RWPE1 (cell line): ENCODE measurements around the gene CRYBB2.
"Not testable (repeated sequence)": the region's sequence is repeated elsewhere in the genome, so short reads cannot be mapped to it uniquely, and the experiment has no call there.

Experiments
- CTCF ChIA-PET: fragments of 350-600 bp; sonication (Branson Sonifier 250); formaldehyde crosslinking; extraction: SDS; loops from one replicate; lab custom pipeline; 2021; lab: Yijun Ruan, JAX
- POLR2A ChIA-PET: fragments of 400-600 bp; formaldehyde crosslinking; extraction: SDS; loops from one replicate; lab custom pipeline; 2020; ENCODE audit warnings: antibody characterized with exemption; ENCODE audit not compliant: low non-redundant PET; lab: Yijun Ruan, JAX
- DNase-seq: peaks from one replicate; pipeline ENCODE4 v3.0.0; 2012; ENCODE audit warnings: low spot score
- H3K27ac ChIP-seq: fragments of 450-650 bp; 2 replicates; pipeline ENCODE4 v1.5.1; 2017
- TF ChIP-seq, protein P1 (sequence below): fragments of 450-650 bp; conservative IDR thresholded peaks from 2 replicates; pipeline ENCODE4 v1.5.1; 2017; ENCODE audit warnings: low read depth, mild to moderate bottlenecking

Gene CRYBB2

DNA sequence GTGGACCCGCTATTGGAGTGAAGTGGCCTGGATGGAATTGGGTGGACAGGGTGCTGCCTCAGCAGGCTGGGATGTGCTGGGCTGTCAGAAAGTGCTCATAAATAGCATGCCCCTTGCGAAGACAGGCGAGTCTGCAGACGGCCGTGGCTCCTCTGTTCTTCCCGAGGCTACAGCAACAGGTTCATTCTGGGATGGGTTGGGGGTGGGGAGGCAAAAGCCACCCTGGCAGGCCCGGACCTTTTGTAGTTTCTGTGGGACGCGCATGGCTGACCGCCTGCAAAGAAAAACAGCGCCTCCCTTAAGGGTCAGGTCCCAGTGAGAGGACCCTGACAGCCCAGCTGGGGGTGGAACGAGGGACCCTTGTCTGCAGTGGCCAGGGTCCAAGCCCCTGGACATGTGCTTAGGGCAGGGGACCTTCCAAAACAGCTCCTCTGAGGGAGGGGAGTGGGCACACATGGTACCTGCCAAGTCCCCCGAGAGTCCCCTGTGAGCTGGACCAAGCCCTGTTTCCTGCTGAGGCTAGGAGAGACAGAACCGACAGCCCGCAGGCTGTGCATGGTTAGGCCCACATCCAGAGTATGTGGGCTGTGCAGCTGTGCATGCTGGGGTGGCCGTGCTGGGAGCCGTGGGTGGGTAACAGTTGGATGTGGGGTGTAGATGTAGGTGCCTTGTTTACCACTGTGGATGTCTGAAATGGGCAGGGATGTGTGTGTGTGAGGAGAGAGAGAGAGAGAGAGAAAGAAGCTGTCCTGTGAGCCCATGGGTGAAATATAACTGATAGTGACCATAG is 19.5 kb upstream of the CRYBB2 start, which contains the start of gene CRYBB3:
TSS of gene CRYBB3 (plus strand) at position 128 of the 790 bp plus-strand sequence. CDS start 1,539 bp downstream, outside the sequence.
- CTCF ChIA-PET, result no interaction called here
- no peak for DNase-seq
- POLR2A ChIA-PET, result no interaction called here
- H3K27ac ChIP-seq, result peak within 1 kb of the TSS; percentile 52
- TF ChIP-seq, protein P1, sequence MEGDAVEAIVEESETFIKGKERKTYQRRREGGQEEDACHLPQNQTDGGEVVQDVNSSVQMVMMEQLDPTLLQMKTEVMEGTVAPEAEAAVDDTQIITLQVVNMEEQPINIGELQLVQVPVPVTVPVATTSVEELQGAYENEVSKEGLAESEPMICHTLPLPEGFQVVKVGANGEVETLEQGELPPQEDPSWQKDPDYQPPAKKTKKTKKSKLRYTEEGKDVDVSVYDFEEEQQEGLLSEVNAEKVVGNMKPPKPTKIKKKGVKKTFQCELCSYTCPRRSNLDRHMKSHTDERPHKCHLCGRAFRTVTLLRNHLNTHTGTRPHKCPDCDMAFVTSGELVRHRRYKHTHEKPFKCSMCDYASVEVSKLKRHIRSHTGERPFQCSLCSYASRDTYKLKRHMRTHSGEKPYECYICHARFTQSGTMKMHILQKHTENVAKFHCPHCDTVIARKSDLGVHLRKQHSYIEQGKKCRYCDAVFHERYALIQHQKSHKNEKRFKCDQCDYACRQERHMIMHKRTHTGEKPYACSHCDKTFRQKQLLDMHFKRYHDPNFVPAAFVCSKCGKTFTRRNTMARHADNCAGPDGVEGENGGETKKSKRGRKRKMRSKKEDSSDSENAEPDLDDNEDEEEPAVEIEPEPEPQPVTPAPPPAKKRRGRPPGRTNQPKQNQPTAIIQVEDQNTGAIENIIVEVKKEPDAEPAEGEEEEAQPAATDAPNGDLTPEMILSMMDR, result no peak

DNA sequence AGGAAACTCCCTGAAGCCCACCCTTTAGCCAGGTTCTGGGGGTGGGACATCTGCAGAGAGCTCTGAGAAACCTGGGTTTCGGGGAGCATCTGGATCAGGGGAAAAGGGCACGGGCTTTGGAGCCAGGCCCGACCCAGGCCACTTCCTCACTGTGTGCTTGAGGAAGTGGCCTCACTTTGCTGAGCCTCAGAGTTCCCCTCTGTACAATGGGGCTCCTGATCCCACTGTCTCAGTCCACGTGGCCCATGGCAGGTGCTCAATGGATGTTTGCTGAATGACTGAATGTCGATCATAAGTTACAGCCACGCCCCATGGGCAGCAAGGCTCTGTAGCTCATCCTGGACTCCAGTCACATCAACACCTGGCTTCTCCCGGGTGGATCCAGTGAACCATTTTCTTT is 18.5 kb upstream of the CRYBB2 start:
- POLR2A ChIA-PET, result no interaction called here
- TF ChIP-seq, protein P1, result no peak
- peak overlapping the region; percentile 52 for H3K27ac ChIP-seq
- CTCF ChIA-PET, result interaction anchor here (0.6 kb wide), 1 partner anchor 141 kb away, joined by 3 read pairs; no protein-coding TSS in a partner anchor
- no peak for DNase-seq

DNA sequence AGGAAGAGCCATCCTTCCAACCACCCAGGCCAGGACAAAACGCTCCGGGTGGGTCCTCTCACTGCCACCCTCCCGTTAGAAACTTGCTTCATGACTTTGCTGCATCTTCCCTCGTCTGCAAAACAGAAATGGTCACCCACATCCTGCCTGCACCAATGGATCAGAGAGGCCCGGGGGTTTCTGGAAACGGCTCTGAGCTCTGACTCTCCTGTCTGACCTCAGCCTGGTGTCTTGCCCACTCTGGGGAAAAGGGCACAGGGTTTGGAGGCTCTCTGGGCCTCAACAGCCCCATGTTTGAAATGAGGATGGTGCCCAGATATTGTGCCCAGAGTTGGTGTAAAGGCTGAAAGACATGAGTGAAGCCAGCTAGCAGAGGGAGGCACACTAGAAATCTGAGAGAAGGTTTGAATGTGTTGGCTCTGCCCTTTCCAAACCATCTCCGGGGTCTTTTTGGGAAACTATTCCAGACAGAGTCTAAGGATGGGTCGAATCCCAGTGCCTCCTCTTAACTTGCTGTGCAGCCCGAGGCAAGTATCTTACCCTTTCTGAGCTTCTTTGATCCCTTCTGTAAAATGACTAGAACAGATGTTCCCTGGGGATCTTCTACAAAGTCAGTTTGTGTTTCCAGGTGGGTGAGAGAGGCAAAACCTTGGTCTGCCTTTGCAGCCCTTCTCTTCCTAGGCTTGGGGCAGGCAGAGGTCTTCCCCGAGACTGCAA is 17.7 kb upstream of the CRYBB2 start:
- CTCF ChIA-PET, result interaction anchor here (0.6 to 1.4 kb wide), 9 partner anchors 11 to 667 kb away, joined by 3 to 9 read pairs (median 3); no protein-coding TSS in a partner anchor
- no peak for DNase-seq
- TF ChIP-seq, protein P1, result no peak
- POLR2A ChIA-PET, result no interaction called here
- H3K27ac ChIP-seq, result peak overlapping the region; percentile 52

DNA sequence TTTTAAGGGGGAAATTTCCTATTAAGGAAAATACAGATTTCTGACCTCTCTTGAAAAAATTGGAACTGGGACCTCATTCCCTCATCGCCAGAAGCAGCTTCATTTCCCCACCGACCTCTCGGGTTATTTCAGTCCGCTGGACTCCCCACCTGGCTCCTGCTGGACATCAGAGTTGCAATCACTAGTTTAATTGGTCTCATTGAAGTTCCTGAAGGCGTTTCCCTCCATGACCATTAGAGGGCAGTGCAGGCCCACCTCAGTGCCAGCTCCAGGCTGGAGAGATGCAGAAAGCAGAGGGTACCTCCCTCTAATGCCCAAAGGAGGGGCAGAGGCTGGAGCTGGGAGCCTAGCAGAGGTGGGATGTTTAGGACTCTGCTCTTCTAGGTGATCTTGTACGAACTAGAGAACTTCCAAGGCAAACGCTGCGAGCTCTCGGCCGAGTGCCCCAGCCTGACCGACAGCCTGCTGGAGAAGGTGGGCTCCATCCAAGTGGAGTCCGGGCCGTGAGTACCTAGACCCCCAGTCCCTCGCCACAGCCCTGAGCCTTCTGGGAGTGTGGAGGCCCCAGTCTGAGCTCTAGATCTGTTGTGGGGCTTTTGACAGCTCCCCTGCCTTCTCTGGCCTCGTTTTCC is 17.0 kb upstream of the CRYBB2 start:
- DNase-seq, result peak; percentile 55
- TF ChIP-seq, protein P1, result peak; percentile 84
- ChIA-PET CTCF (interaction anchor here (0.6 to 1.4 kb wide), 9 partner anchors 10 to 666 kb away, joined by 3 to 9 read pairs (median 4); no protein-coding TSS in a partner anchor), POLR2A (no interaction called here)
- H3K27ac ChIP-seq, result no peak overlapping the region

DNA sequence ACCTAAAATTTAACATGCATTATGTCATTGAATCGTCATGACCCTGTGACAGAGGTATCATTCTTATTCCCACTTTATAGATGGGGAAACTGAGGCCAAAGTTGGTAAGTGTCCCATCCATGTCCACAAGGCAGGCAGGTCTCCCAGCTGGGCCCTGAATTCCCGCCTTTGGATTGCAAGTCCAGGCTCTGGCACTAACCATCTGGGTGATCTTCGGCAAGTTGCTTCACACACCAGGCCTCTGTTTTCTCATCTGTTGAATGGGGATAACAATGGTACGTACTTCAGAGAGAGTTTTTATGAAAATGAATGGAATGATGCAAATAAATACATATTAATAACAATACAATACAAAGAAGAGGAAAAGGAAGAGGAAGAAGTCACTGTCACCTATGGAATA is 16.4 kb upstream of the CRYBB2 start:
- no peak for DNase-seq
- ChIA-PET CTCF (interaction anchor here (0.7 kb wide), 1 partner anchor 146 kb away, joined by 4 read pairs; no protein-coding TSS in a partner anchor), POLR2A (no interaction called here)
- H3K27ac ChIP-seq, result no peak overlapping the region
- TF ChIP-seq, protein P1, result no peak

DNA sequence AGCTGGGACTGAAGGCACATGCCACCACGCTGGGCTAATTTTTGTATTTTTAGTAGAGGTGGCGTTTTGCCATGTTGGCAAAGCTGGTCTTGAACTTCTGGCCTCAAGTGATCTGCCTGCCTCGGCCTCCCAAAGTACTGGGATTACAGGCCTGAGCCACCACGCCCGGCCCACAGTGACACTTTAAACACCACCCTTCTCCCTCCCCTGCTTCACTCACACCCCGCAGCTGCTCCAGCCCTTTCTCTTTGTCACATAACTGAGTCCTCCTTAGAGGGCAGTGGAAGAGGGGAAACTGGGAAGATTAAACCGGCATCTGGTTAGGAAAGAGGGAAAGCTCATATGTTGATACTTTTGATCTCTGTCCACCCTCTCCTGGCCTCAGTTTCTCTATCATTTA is 14.9 kb upstream of the CRYBB2 start:
- peak overlapping the region; percentile 17; the same call in 1 of the 2 replicates for H3K27ac ChIP-seq
- DNase-seq, POLR2A ChIA-PET: not testable (repeated sequence)
- CTCF ChIA-PET, result interaction anchor here (0.6 kb wide), 1 partner anchor 31 kb away, joined by 4 read pairs; no protein-coding TSS in a partner anchor
